T-helper 1 cell treated with Interleukin-12 subunit alpha and Interleukin-12 subunit beta and Interleukin-4 antibody, amounts not matched to agents 30 ng/mL and 1 ng/mL, for 36 hours (primary cell): Measurements from ENCODE around the gene SEC14L1. TPM values are rescaled to one million over a fixed set of nuclear protein-coding genes. Genes with fewer than 3 reads are reported as not detected.

ENCODE experiments used
- intact Hi-C: fragments of 100-400 bp; cut with micrococcal nuclease; formaldehyde crosslinking; loops from one replicate; pipeline ENCODE4 v1.15.1; 2024
- total RNA-seq: library from RNA; stranded (reverse); gene quantifications from 2 replicates; pipeline ENCODE4 v1.2.3, GENCODE V29; 2022

SEC14L1 gene
- total RNA-seq, 1 donor from 2014 or later, result 98.0 TPM

- intact Hi-C loops, result no loop called here
These were observed 20.2 kb downstream of the SEC14L1 start for GRCh38 chr17:77160875-77161530.

DNA sequence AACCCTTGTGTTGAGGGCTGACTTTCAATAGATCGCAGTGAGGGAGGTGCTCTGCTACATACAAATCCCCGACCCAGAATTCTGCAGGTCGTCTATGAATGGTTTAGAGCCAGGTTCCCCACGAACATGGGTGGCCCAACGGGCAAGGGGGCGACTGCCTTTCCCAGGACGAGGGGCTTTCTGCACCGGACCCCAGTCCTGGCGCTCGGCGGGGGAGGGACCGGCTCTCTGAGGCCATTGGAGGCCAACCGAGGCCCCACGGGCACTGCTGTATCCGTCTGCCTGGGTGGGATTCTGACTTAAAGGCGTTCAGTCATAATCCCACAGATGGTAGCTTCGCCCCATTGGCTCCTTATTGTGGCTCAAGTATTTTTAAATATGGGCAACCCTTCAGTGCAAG is 21.2 kb downstream of the SEC14L1 start:
- intact Hi-C loops, result no loop called here

- intact Hi-C loops, result no loop called here
These were observed 22.2 kb downstream of the SEC14L1 start for GRCh38 chr17:77163001-77163400.

DNA sequence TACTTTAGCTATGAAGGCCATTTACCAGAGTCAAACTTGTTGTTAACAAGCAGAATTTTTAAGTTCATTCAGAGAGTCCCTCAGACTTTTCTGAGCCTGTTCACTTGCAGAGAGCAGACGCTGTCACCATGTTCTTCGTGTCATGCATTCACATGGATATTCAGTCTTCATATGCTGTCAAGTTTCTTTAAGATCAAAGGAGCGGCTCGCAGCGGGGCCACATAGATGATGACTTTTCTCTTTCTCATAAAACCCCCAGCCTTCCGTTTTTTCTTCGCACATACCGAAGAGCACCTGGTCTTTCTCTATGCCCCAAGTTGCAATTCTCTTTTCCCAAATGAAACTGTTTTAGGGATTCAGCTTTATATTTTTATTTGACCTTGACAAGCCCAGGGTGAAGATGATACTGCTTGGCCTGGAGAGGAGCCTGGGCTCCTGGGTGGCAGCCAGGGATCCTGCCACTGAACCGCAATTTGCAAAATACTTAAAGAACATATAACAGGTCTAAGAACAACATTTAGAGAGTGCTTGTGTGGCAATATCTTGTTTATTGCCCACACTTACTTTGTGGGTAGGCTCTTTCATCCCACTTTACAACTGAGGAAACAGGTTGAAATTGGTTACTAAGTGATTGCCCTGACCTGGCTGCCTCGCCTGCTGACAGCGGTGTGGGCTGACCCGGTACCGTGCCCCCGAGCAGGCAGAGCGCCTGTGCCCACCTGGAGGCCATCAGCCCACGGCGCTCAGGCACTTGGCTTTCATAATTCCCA is 22.9 kb downstream of the SEC14L1 start:
- intact Hi-C loops, result no loop called here

DNA sequence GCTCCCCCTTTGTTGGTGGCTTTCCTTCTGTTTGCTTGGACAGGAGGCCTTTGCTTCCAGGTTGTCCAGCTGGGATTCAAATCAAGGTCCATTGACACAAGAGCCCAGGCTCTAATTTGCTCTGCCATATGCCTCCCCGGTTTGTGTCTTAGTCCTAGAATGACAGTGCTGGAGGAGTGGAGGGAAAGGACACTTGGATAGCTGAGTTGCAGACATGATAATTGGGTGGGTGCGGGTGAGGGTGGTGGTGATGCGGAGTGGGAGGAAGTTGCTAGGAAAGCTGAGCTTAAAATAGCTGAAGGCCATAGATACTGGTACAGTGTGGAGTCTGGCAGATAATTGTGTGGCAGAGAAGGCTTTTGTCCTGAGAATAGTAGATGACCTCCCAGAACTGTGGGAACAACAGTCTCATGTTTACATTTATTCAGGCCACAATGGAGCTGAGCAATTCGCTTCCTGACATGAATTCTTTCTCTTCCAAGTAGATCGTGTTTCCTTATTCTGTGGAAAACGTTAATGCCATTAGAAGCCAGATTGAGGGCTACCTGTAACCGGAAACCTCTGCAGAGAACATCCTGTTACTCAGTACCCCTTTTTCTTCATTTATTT is 23.8 kb downstream of the SEC14L1 start:
- intact Hi-C loops, result no loop called here

DNA sequence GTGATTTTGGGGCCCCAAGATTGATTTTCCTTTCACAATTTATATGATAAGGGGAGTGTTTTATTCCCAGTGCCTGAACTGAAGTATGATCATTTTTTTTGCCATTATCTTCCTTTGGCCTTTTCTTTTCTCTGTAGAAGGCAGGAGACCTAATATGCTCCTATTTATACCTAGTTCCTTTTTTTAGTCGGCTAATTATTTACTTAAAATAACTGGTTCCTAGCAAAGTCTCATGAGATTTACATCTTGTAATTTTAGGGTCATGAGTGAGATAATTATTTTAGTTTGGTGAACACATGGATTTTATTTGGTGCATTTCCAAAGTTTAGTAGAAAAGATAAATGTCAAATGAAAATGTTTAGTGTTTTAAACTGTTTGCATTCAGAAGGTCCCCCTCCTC is 24.8 kb downstream of the SEC14L1 start:
- intact Hi-C loops, result no loop called here

DNA sequence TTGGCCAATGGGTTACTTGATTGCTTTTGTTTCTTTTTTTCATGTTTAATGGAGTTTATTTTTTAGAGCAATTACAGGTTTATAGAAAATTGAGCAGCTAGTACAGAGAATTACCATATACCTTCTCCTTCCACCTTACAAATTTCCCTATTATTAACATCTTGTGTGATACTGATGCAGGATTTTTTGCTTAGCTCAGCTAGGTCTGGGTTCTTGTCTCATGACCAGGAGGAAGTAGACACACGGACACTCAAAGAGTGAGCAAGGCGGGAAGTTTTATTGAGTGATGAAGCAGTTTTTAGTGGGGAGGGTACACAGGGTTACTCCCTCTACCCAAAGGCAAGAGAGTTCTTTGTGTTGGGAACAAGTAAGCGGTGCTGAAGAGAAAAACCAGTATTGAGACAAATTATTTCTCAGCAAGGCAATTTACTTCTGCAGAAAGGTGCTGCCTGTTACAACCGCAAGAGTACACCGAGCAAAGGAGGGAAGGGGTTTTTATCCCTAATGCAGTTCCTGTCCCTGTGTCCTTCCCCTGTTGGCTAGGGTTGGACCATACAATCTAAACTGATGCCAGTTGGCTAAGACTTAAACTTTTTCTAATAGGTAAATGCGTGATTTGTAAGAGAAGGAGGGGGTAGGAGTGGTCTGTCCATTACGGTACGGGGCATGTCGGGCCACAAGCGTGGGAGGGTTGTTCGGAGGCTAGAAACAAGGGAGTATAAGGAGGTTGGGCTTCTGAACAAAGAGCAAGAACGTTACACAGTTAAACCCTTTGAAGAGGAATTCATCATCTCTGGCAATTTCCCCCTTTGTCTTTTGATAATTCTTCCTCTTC is 26.9 kb downstream of the SEC14L1 start:
- intact Hi-C loops, result no loop called here

- intact Hi-C loops, result no loop called here
These were observed 32.3 kb downstream of the SEC14L1 start for GRCh38 chr17:77173104-77173503.

DNA sequence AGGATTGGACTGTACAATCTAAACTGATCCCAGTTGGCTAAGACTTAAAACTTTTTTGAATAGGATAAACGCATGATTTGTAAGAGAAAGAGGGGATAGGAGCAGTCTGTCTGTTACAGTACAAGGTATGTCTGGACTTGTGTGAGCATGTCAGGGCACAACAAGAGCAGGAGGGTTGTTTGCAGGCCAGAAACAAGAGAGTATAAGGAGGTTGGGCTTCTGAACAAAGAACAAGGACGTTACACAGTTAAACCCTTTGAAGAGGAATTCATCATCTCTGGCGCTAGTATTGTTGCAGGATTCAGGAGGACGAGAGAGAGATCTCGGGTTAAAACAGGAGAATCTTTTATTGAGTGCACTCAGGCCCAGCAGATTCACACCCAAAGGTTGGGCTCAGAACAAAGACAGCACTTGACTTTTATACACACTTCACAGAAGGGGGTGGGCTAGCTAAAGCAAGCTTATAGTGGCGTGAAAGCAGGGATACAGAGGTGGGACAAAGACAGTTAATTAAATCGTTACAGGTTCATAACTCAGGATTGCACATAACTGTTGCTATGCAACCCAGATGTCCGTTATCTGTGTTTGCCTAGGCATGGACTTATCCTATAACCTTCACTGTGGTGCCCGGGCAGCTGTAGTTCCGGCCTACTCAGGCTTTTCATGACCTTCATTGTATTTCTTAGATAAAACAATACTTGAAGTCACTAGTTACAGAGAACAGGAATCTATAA is 34.3 kb downstream of the SEC14L1 start:
- intact Hi-C loops, result no loop called here

DNA sequence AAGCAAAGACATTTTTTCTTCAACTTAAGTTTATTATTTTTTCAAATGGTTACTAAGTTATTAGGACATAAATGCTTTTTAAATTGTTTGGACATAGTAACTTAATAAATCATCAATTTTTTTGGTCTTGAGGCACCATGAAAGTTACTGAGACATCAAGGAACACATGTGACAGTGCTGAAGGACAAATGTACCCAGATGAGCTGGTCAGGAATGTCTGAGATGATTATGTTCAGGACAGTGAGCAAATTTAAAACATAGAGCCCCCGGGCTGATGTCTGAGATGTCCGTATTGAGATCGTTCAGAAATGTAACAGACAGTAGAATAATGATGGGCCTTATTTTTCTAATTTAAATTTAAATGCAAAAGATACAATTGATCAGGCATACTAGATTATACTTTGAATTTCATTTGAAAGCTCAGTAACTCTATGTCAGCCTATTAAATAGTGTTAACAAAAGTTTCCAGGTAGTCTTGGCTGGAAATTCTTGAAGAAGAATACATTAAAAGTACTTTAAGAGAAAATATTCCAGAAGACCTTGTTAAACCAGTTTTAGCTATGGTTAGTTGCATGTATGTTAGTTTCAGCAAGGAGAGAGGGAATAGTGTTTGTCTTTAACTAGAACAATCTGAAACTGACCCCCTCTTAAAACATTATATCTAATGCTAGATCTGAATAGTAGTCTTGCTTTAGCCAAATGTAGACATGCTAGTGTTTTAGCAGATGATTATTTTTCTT is 36.4 kb downstream of the SEC14L1 start:
- intact Hi-C loops, result no loop called here

DNA sequence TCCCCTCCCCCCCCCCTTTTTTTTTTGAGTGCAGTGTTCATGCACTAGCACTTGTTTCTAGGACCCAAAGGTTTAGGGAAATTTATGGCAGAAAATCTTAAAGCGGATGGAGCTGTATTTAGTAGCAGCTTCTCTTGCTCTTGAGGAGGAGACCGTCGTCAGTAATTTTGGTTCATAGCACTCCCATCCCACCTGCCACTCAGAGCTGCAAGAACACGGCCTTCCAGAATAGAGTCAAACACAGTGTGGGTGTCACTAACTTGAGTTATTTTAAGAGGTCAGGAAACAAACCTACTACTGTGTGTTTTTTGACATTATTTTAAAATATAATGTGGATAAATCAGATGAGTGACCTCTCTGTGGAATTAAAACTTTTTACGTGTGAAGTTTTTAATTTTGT is 37.3 kb downstream of the SEC14L1 start:
- intact Hi-C loops, result no loop called here

GRCh38 chr17:77178563-77178962 is 37.8 kb downstream of the SEC14L1 start:
- intact Hi-C loops, result no loop called here

DNA sequence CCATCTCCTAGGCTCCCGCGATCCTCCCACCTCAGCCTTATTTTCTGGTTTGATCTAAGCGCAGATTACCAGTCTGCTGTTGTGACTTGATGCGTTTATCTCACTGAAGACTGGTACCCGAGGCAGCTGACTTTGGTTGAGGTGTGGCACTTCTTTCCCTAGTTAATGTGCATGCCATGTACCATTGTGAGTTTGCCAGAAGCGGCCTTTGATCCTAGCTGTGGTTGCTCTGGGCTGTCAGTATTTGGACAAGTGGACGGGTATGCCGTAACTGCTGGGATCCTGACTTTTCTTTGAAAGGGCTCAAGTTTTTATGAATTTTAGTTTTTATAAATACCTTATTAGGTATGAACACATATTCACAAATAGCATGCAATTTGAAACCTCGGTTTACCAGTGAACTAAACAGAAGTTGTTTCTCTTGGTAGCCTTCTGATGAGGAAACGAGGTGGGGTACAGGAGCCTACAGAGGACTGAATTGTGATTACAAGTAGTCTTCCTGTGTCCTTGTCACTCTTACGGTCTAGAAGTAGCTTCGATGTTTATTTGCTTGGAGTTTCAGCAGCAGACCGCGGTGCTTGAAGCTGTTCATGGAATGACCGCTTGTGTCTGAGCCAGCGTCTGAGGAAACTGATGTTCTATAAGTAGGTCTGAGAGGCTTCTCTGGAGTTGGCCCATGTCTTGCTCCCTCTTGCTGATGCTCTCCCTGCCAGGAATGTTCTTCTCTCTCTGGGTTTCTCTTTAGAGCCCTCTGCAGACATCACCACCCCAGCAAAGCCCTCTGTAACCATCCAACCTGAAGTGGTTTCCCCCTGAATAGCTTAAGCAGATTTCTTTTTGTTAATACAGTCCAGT is 40.0 kb downstream of the SEC14L1 start:
- intact Hi-C loops, result no loop called here

DNA sequence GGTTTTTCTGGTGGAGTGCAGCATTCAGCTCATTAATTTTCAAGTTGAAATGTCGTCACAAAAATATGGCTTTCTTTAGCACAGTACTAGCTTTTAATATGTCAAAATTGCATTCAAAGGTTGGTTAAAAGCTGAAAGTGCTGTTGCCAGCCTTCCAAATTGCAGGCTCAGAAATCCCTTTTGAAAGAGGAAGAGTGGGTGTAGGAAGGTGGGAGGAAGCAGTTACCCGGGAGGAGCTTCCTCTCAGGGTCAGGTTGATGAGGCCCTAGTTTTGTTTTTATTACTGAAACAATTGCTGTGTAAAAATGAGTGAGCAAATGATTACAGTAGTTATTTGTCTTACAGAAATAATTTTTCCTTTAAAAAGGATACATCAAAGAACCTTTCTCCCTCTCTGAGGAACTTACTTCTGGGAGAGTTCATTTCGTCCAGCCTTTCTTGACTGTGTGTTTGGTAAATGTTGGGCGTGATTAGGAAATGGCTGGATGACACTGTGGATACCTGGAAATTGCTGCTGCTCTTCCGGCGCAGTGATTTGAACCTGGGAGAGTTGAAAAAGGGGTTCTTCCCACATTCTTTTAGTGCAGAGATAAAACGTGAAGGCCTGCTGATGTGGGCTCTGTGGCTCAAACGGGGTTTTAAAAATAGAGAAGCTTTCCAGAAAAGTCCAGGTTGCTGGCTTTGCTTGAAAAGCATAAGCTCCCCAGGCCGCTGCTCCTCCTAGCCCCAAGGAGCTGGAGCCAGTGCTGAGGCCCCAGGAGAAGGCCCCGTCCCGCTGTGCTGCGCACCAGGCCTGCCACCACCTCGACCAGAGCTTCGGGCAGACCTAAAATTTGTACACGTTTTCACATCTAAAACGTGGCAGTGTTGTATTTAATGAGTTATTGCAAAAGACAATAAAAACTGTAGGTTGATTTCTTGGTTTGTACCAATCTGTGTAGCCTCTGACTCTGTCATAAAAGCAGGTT is 41.7 kb downstream of the SEC14L1 start:
- intact Hi-C loops, result no loop called here

DNA sequence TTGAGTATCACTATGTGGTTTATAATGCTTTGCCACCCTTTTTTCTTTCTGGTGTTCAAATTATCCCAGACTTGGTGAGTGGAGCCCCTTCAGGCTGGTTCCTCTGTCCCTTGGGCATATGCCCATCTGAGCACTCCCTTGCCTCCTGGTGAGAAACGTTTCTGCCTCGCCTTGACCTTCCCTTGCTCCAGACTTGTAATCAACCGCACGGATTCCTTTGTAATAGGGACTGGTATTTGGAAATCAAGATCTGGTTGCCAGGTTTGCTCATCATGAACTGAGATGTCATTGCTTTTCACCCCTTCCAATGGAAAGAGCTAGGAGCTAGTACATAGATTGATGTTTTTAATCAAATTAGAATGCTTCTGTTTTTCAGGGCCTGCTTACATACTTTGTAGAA is 43.7 kb downstream of the SEC14L1 start:
- intact Hi-C loops, result no loop called here

GRCh38 chr17:77185137-77185536 is 44.4 kb downstream of the SEC14L1 start:
- intact Hi-C loops, result loop anchor here (5.0 kb wide), 1 partner anchor 52 kb away; no protein-coding TSS in a partner anchor

GRCh38 chr17:77186141-77186604 is 45.4 kb downstream of the SEC14L1 start:
- intact Hi-C loops, result loop anchor here (5.0 kb wide), 1 partner anchor 51 kb away; no protein-coding TSS in a partner anchor
